ENCODE measurements around the gene PDCD7.

Gene PDCD7

DNA sequence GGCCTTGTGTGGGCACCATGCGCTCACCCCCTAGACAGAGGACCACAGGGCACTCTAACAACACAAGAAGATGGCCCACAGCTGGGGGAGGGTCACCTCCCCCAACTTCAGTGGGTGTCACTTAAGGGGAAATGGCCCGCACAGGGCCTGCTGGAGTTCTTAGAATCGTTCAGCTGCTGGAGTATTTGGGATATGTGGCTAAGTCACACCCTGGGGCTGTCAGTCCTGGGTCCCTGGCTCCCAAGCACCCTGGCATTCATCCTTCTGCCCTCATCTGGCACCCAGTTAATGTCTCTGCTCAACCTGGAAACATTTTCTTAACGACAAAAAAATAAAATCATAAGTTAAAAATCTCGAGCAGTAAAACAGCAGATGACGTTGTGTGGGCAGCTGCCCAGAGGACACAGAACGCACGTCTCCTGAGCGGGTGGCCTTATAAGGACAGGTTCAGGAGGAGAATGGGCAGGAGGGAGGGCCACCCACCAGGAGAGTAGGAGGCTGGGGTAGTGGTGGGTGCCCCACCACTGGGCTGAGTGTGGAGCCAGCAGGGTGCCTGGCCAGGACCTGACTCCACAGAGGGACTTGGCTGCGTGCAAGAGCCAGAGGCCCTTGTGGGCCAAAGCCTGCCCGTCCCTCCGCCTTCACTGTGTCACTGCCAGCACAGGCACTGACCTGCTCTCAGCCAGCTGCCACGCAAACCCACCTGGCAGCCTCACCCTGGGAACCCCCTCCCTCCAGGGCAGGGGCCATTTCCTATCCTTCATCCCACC lies 45.5 kb downstream of the PDCD7 start:
- no peak for TF ChIP-seq TAF1 (IDR thresholded peaks at IDR 0.05; ENCODE audit: borderline replicate concordance, low read depth, low read length)
- TF ChIP-seq POLR2AphosphoS5 (IDR thresholded peaks at IDR 0.05; ENCODE audit: low read depth, low read length), result no peak
- TF ChIP-seq POLR2A (IDR thresholded peaks at IDR 0.05; ENCODE audit: low read depth, low read length), result no peak
- FAIRE-seq (no peak), DNase-seq (ENCODE audit: insufficient read length) (no peak)

GRCh38 chr15:65087411-65087810 lies 46.2 kb downstream of the PDCD7 start:
- DNase-seq (ENCODE audit: insufficient read length), result no peak
- TF ChIP-seq POLR2A (IDR thresholded peaks at IDR 0.05; ENCODE audit: low read depth, low read length), result no peak
- TF ChIP-seq TAF1 (IDR thresholded peaks at IDR 0.05; ENCODE audit: borderline replicate concordance, low read depth, low read length), result no peak
- no peak for TF ChIP-seq POLR2AphosphoS5 (IDR thresholded peaks at IDR 0.05; ENCODE audit: low read depth, low read length)
- no peak for FAIRE-seq

- FAIRE-seq, result no peak
- TF ChIP-seq POLR2A (IDR thresholded peaks at IDR 0.05; ENCODE audit: low read depth, low read length) (no peak), POLR2AphosphoS5 (IDR thresholded peaks at IDR 0.05; ENCODE audit: low read depth, low read length) (no peak), TAF1 (IDR thresholded peaks at IDR 0.05; ENCODE audit: borderline replicate concordance, low read depth, low read length) (no peak)
- DNase-seq (ENCODE audit: insufficient read length), result no peak
Observed at GRCh38 chr15:65086680-65087111, 46.9 kb downstream of the PDCD7 start.

DNA sequence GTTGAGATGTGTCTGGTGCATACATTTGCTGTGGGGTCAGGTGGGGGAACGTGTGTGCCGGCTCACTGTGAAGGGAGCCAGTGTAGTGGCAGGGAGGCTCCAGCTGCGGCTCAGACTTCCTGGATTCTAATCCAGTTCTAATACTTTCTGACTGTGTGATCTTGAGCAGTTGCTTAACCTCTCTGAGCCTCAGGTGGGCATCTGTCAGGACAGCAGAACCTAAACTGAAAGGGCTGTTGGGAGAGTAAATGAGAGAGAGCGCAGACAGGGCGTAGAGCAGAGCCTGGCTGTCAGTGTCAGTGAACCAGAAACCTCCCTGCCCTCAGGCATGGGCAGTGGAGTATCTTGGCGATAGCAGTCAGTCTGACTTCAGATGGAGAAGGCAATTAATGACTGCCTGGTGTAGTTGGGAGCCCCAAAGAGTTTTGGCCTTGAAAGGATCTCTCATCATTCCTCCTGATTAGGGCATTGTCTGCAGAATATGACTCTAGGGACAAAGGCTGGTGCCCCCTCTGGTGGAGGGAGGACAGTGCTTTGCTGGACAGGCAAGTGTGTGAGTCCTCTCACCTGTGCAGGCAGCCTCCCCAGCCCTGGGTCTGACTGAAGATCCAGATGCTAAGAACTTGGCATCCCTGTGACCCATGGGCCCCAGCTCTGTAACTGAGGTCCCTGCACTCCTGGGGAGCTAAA lies 47.5 kb downstream of the PDCD7 start:
- FAIRE-seq (peak; percentile 77), DNase-seq (ENCODE audit: insufficient read length) (no peak)
- TF ChIP-seq TAF1 (IDR thresholded peaks at IDR 0.05; ENCODE audit: borderline replicate concordance, low read depth, low read length), result no peak
- no peak for TF ChIP-seq POLR2A (IDR thresholded peaks at IDR 0.05; ENCODE audit: low read depth, low read length)

GRCh38 chr15:65085207-65085753 lies 48.3 kb downstream of the PDCD7 start:
- FAIRE-seq (no peak), DNase-seq (ENCODE audit: insufficient read length) (no peak)
- TF ChIP-seq POLR2AphosphoS5 (IDR thresholded peaks at IDR 0.05; ENCODE audit: low read depth, low read length) (no peak), TAF1 (IDR thresholded peaks at IDR 0.05; ENCODE audit: borderline replicate concordance, low read depth, low read length) (no peak), POLR2A (IDR thresholded peaks at IDR 0.05; ENCODE audit: low read depth, low read length) (no peak)

- no peak for FAIRE-seq
- TF ChIP-seq TAF1 (IDR thresholded peaks at IDR 0.05; ENCODE audit: borderline replicate concordance, low read depth, low read length) (no peak), POLR2A (IDR thresholded peaks at IDR 0.05; ENCODE audit: low read depth, low read length) (no peak), POLR2AphosphoS5 (IDR thresholded peaks at IDR 0.05; ENCODE audit: low read depth, low read length) (no peak)
- DNase-seq (ENCODE audit: insufficient read length), result no peak
Observed at GRCh38 chr15:65084500-65085206, 49.0 kb downstream of the PDCD7 start.

DNA sequence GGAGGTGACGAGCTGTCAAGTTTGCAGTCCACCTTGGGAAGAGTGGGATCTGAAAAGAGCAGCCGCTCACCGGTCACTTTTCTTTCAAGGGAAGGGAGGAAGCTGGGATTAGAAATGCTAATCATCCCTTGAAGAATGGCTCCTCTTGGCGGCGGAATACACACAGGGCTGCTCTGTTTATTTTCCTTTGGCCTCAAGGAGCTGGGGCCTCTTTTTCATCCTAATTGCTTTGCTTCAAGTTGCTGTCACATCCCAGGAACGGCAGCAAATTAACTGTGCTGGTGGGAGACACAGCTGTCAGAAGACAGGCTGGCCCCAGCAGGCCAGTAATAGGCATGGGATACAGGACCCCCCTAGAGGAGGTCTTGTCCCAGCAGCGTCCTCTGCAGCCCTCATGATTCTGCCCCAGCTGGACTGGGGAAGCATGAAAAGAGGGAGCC lies 50.3 kb downstream of the PDCD7 start:
- DNase-seq (ENCODE audit: insufficient read length), result no peak
- no peak for FAIRE-seq
- TF ChIP-seq TAF1 (IDR thresholded peaks at IDR 0.05; ENCODE audit: borderline replicate concordance, low read depth, low read length) (no peak), POLR2A (IDR thresholded peaks at IDR 0.05; ENCODE audit: low read depth, low read length) (no peak), POLR2AphosphoS5 (IDR thresholded peaks at IDR 0.05; ENCODE audit: low read depth, low read length) (no peak)

DNA sequence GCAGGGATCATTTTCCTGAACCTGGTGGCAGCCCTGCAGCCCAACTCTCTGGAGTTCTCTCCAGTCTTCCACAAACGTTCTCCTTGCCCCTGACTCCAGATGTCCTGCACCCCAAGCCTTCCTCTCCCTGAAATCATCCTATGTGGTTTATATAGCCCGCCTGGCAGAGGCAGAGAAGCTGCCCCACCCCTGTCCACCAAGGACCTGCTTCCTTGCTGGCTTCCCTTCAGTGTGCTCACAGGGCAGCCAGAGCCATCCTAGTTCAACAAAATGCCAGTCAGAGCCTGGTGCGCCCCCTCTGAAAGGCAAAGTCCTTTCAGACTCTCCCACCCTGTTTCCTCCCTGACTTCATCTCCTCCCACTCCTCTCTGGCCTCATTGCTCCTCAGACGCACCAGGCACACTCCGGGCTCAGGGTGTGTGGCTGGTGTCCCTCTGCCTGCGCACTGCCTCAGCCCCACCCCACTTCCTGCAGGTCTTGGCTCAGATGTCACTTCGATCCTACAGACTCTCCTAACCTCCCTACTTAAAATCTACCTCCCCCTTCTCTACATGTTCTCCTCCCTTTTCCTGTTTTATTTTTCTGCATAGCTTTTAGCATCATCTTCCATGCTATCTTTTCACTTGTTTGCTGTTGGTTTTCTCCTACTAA lies 51.2 kb downstream of the PDCD7 start:
- FAIRE-seq (no peak), DNase-seq (ENCODE audit: insufficient read length) (no peak)
- no peak for TF ChIP-seq POLR2A (IDR thresholded peaks at IDR 0.05; ENCODE audit: low read depth, low read length)
- TF ChIP-seq POLR2AphosphoS5 (IDR thresholded peaks at IDR 0.05; ENCODE audit: low read depth, low read length), result no peak
- TF ChIP-seq TAF1 (IDR thresholded peaks at IDR 0.05; ENCODE audit: borderline replicate concordance, low read depth, low read length), result no peak

- DNase-seq (ENCODE audit: insufficient read length), result no peak
- no peak for TF ChIP-seq POLR2A (IDR thresholded peaks at IDR 0.05; ENCODE audit: low read depth, low read length)
- TF ChIP-seq TAF1 (IDR thresholded peaks at IDR 0.05; ENCODE audit: borderline replicate concordance, low read depth, low read length), result no peak
- no peak for TF ChIP-seq POLR2AphosphoS5 (IDR thresholded peaks at IDR 0.05; ENCODE audit: low read depth, low read length)
- no peak for FAIRE-seq
Observed at GRCh38 chr15:65081758-65082157, 51.9 kb downstream of the PDCD7 start.

DNA sequence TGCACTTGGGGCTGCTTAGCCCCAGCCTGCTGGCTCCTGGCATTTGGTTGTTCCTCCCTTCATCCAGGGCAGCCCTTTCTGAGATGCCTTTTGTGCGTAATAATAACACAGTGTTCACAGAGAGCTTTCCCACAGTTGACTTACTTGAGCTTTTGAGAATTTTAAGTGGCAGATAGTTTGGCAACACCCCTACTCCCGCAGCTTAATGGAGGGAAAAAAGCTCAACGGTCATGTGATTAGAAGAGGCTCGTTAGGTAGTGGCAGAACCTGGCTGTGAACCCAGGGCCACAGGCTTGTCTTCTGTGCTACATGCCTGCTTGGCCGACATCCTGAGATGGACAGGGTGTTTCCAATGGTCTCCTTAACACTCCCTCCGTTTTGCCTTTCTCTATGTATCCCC lies 52.3 kb downstream of the PDCD7 start:
- no peak for FAIRE-seq
- DNase-seq (ENCODE audit: insufficient read length), result no peak

GRCh38 chr15:65079580-65079979 lies 54.0 kb downstream of the PDCD7 start:
- no peak for TF ChIP-seq POLR2A (IDR thresholded peaks at IDR 0.05; ENCODE audit: low read depth, low read length)
- TF ChIP-seq TAF1 (IDR thresholded peaks at IDR 0.05; ENCODE audit: borderline replicate concordance, low read depth, low read length), result no peak
- no peak for TF ChIP-seq POLR2AphosphoS5 (IDR thresholded peaks at IDR 0.05; ENCODE audit: low read depth, low read length)
- FAIRE-seq (no peak), DNase-seq (ENCODE audit: insufficient read length) (no peak)

More for the DNA sequence above, 52.3 kb downstream of the PDCD7 start:
- TF ChIP-seq POLR2A (IDR thresholded peaks at IDR 0.05; ENCODE audit: low read depth, low read length) (no peak), POLR2AphosphoS5 (IDR thresholded peaks at IDR 0.05; ENCODE audit: low read depth, low read length) (no peak), TAF1 (IDR thresholded peaks at IDR 0.05; ENCODE audit: borderline replicate concordance, low read depth, low read length) (no peak)

All from GM12892 (cell line).